Keratinocyte (primary cell): ENCODE measurements around the gene TLL1. TPM values are rescaled to one million over a fixed set of nuclear protein-coding genes. Genes with fewer than 3 reads are reported as not detected.

Source experiments
- DNase-seq: peaks from one replicate; pipeline ENCODE4 v3.0.0-alpha.2; 2011; ENCODE audit warnings: low read depth, missing footprints, low spot score
- FAIRE-seq: peaks from 2 replicates; lab custom pipeline; 2011; peaks lifted over from hg19 to GRCh38; lab: Jason Lieb, UNC
- H2AFZ ChIP-seq: 2 replicates; pipeline ENCODE4 v1.6.0; 2012; ENCODE audit warnings: low read length, control low read depth, inconsistent platforms; ENCODE audit not compliant: control insufficient read depth
- H3K27ac ChIP-seq: 2 replicates; pipeline ENCODE4 v1.5.1; 2011; ENCODE audit warnings: low read length; ENCODE audit not compliant: control insufficient read depth, insufficient read depth
- H3K27me3 ChIP-seq: 3 replicates; pipeline ENCODE4 v1.6.0; 2011; ENCODE audit warnings: low read length; ENCODE audit not compliant: control insufficient read depth, insufficient read depth; ENCODE audit errors: extremely low read depth
- H3K36me3 ChIP-seq, 2 experiments: 2 replicates in 1 of 2; 3 replicates in 1 of 2; pipeline ENCODE4 v1.5.1; 2011; ENCODE audit warnings: low read length in 2 of 2, mild to moderate bottlenecking in 1 of 2; ENCODE audit not compliant: control insufficient read depth in 2 of 2, insufficient read depth in 2 of 2; ENCODE audit errors: extremely low read depth in 1 of 2
- H3K4me1 ChIP-seq: 3 replicates; pipeline ENCODE4 v1.5.1; 2011; ENCODE audit warnings: low read length; ENCODE audit not compliant: control insufficient read depth, insufficient read depth; ENCODE audit errors: extremely low read depth
- H3K4me2 ChIP-seq: 3 replicates; pipeline ENCODE4 v1.6.0; 2011; ENCODE audit warnings: low read depth, low read length; ENCODE audit not compliant: control insufficient read depth, insufficient read depth; ENCODE audit errors: extremely low read depth
- H3K4me3 ChIP-seq, 3 experiments: fragments of 200-600 bp in 1 of 3; sonication (generic) in 1 of 3; 2 replicates in 2 of 3; 3 replicates in 1 of 3; pipeline ENCODE4 v1.5.1; 2011 to 2016; ENCODE audit warnings: low read length in 3 of 3, mild to moderate bottlenecking in 3 of 3, control low read depth in 2 of 3, inconsistent platforms in 1 of 3, low read depth in 1 of 3, mixed read lengths in 1 of 3, mixed run types in 1 of 3, moderate library complexity in 1 of 3; ENCODE audit not compliant: control insufficient read depth in 2 of 3, insufficient read depth in 2 of 3; ENCODE audit errors: extremely low read depth in 1 of 3
- H3K79me2 ChIP-seq: 2 replicates; pipeline ENCODE4 v1.6.0; 2012; ENCODE audit warnings: low read length; ENCODE audit not compliant: control insufficient read depth, insufficient read depth
- H3K9ac ChIP-seq: 3 replicates; pipeline ENCODE4 v1.6.0; 2011; ENCODE audit warnings: low read length; ENCODE audit not compliant: control insufficient read depth, insufficient read depth; ENCODE audit errors: extremely low read depth
- H3K9me1 ChIP-seq: 3 replicates; pipeline ENCODE4 v1.6.0; 2011; ENCODE audit warnings: low read length; ENCODE audit not compliant: control insufficient read depth, insufficient read depth; ENCODE audit errors: extremely low read depth
- H3K9me3 ChIP-seq: 2 replicates; pipeline ENCODE4 v1.5.1; 2012; ENCODE audit warnings: low read depth, low read length; ENCODE audit not compliant: control insufficient read depth
- H4K20me1 ChIP-seq: 3 replicates; pipeline ENCODE4 v1.6.0; 2011; ENCODE audit warnings: low read length; ENCODE audit not compliant: control insufficient read depth, insufficient read depth; ENCODE audit errors: extremely low read depth
- EZH2 ChIP-seq: IDR thresholded peaks from one replicate; pipeline ENCODE4 v1.6.1; 2012; ENCODE audit warnings: inconsistent platforms, mild to moderate bottlenecking, low read length, moderate library complexity
- dilution Hi-C: fragments of 300-500 bp; cut with MboI; formaldehyde crosslinking; loops from one replicate; pipeline ENCODE4 v1.7.0; 2020; ENCODE audit warnings: low sequenced_read_pairs; ENCODE audit not compliant: extremely low pct_ligation_motif_present
- polyA plus RNA-seq, 5 experiments: library from polyadenylated mRNA; depleted of rRNA in 3 of 5; stranded (reverse) in 3 of 5; stranded (forward) in 1 of 5; unstranded in 1 of 5; fragments of >200 nt; gene quantifications; 1 replicate in 1 of 5; 2 replicates in 3 of 5; 3 replicates in 1 of 5; pipeline versions ENCODE4 v1.2.1 to v1.2.3, GENCODE V29; 2011 to 2012; ENCODE audit warnings: missing spikeins in 2 of 5, low read depth in 1 of 5, low replicate concordance in 1 of 5
- TF ChIP-seq, protein P1 (sequence below), 3 experiments: IDR thresholded peaks in 1 of 3; conservative IDR thresholded peaks in 1 of 3; optimal IDR thresholded peaks in 1 of 3; 2 replicates in 2 of 3; 3 replicates in 1 of 3; pipeline versions ENCODE3 to v1.5.1; 2011; ENCODE audit warnings: low read length in 3 of 3, mild to moderate bottlenecking in 3 of 3, moderate library complexity in 2 of 3, control low read depth in 1 of 3, inconsistent platforms in 1 of 3; ENCODE audit not compliant: insufficient read depth in 2 of 3; ENCODE audit errors: extremely low read depth in 1 of 3

The TLL1 gene
- polyA plus RNA-seq, 1 donor (not counting 4 experiments of a cell fraction or from before 2014, with no cell fraction given), result 1.5 TPM

DNA sequence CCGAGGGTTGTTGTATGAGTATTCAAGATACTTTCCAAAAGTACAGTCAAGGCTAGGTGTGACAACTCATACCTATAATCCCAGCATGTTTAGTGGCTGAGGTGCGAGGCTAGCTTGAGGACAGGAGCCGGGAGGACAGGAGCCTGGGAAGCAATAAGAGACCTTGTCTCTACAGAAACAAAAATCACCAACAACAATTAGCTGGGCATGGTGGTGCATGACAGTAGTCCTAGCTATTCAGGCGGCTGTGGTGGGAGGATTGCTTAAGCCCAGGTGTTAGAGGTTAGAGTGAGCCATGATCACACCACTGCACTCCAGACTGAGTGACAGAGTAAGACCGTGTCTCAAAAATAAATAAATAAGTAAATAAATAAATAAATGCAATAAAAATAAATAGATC, 91.6 kb downstream of the TLL1 start:
- H3K9me3 ChIP-seq, result peaks cover 4% of the 10 kb centered on the region
- dilution Hi-C loops, result no loop called here
- peak overlapping the region; percentile 37 for H2AFZ ChIP-seq
- no peaks in the 10 kb centered on the region for H3K79me2 ChIP-seq
- TF ChIP-seq EZH2, result no peak
- TF ChIP-seq, protein P1, sequence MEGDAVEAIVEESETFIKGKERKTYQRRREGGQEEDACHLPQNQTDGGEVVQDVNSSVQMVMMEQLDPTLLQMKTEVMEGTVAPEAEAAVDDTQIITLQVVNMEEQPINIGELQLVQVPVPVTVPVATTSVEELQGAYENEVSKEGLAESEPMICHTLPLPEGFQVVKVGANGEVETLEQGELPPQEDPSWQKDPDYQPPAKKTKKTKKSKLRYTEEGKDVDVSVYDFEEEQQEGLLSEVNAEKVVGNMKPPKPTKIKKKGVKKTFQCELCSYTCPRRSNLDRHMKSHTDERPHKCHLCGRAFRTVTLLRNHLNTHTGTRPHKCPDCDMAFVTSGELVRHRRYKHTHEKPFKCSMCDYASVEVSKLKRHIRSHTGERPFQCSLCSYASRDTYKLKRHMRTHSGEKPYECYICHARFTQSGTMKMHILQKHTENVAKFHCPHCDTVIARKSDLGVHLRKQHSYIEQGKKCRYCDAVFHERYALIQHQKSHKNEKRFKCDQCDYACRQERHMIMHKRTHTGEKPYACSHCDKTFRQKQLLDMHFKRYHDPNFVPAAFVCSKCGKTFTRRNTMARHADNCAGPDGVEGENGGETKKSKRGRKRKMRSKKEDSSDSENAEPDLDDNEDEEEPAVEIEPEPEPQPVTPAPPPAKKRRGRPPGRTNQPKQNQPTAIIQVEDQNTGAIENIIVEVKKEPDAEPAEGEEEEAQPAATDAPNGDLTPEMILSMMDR (optimal IDR thresholded peaks at IDR 0.05 in 1 of 3, IDR thresholded peaks at IDR 0.05 in 1 of 3, conservative IDR thresholded peaks at IDR 0.05 in 1 of 3; ENCODE audit: extremely low read depth in 1 of 3, insufficient read depth in 2 of 3, low read length in 3 of 3), result no peak
- no peak overlapping the region for H3K27ac ChIP-seq
- H3K36me3 ChIP-seq, result no peaks in the 10 kb centered on the region
- FAIRE-seq, result no peak
- H3K9ac ChIP-seq, result no peak overlapping the region
- H3K4me3 ChIP-seq, result no peak overlapping the region
- DNase-seq, result no peak
- no peaks in the 10 kb centered on the region for H3K9me1 ChIP-seq
- peaks cover 25% of the 10 kb centered on the region for H3K4me1 ChIP-seq
- H4K20me1 ChIP-seq, result no peaks in the 10 kb centered on the region
- no peak overlapping the region for H3K4me2 ChIP-seq
- H3K27me3 ChIP-seq, result no peaks in the 10 kb centered on the region

DNA sequence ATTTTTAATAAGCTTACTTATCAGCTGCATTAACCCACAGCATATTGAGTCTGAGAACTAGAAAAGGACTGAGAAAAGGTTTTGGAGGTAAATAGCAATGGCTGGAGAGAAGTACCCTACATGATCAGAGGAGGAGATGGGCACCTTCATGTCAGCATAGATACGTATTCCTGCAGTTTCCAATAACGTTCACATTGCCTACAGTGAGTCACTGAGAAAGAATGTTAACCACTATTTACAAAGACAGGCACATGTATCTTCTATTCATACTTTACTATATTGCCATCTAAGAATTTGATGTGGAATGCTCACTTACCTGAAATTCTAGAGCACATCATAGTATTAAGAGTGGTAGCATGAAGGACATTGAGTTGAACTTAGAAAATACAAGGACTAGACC, 92.5 kb downstream of the TLL1 start:
- no peak for TF ChIP-seq EZH2
- TF ChIP-seq, protein P1 (optimal IDR thresholded peaks at IDR 0.05 in 1 of 3, IDR thresholded peaks at IDR 0.05 in 1 of 3, conservative IDR thresholded peaks at IDR 0.05 in 1 of 3; ENCODE audit: extremely low read depth in 1 of 3, insufficient read depth in 2 of 3, low read length in 3 of 3), result no peak
- DNase-seq, result peak; percentile 75
- Histone ChIP-seq H3K9me1 (no peaks in the 10 kb centered on the region), H3K36me3 (no peaks in the 10 kb centered on the region), H3K4me2 (peak overlapping the region; percentile 22), H3K4me3 (no peak overlapping the region), H3K79me2 (no peaks in the 10 kb centered on the region), H3K9me3 (peaks cover 4% of the 10 kb centered on the region), H4K20me1 (no peaks in the 10 kb centered on the region), H3K27me3 (no peaks in the 10 kb centered on the region), H2AFZ (no peak overlapping the region), H3K27ac (peak overlapping the region; percentile 15), H3K4me1 (peaks cover 25% of the 10 kb centered on the region), H3K9ac (no peak overlapping the region)
- dilution Hi-C loops, result no loop called here
- FAIRE-seq, result peak; percentile 88
